ENCODE measurements around the gene SLC25A5. TPM values are rescaled to one million over a fixed set of nuclear protein-coding genes. Genes with fewer than 3 reads are reported as not detected.

Gene SLC25A5
- polyA plus RNA-seq, 1 of the 3 experiments (the other 2 are of a cell fraction): 387 TPM

DNA sequence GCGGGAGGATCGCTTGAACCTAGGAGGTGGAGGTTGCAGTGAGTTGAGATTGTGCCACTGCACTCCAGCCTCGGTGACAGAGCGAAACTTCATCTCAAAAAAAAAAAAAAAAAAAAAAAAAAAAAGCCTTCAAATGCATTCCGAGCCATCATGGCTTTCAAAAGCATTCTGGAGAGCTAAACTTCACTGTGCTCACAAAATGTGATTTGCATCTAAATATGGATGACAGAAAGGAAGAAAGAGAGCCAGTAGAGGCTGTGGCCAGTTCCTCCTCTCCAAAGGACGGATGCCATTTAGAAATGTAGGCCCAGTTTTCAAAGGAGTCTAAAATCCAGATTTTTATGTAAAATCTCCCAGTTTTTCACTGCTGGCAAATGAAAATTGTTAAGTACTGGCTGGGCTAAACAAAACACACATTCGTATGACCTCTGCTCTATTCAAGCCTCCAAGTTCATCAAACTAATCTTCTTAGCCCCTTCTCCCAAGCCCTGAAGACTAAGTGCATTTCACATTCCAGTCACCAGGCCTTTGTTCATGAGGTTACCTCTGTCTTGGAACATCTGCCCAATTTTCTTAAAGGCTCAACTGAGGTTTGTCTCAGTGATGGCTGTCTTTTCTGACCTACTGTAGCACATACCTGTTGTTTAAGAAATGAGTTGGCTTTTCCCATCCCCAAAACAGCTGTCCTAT lies 47.1 kb upstream of the SLC25A5 start:
- H3K4me1 ChIP-seq (ENCODE audit: control insufficient read depth in 1 of 2, insufficient read depth in 2 of 2, low read depth in 1 of 2, low read length in 1 of 2): no peaks in the 10 kb centered on the region
- no peak overlapping the region for H3K4me2 ChIP-seq
- no peaks in the 10 kb centered on the region for H3K9me3 ChIP-seq
- no peak for DNase-seq
- no peak overlapping the region for H3K27ac ChIP-seq (ENCODE audit: low read depth in 2 of 2, low read length in 1 of 2)
- no peaks in the 10 kb centered on the region for H3K79me2 ChIP-seq (ENCODE audit: insufficient read depth)
- CTCF ChIA-PET: no interaction called here
- H3K4me3 ChIP-seq (ENCODE audit: low read depth in 2 of 2, low read length in 1 of 2): no peak overlapping the region
- no peaks in the 10 kb centered on the region for H3K9me2 ChIP-seq
- POLR2A ChIA-PET: no interaction called here
- no peaks in the 10 kb centered on the region for H3F3A ChIP-seq (replicated peaks; ENCODE audit: insufficient read depth)
- no peaks in the 10 kb centered on the region for H3K36me3 ChIP-seq (replicated peaks in 1 of 2; ENCODE audit: control insufficient read depth in 1 of 2, insufficient read depth in 2 of 2, low read length in 1 of 2)
- no peak overlapping the region for H3K9ac ChIP-seq
- no peak for TF ChIP-seq RCOR1 (IDR thresholded peaks at IDR 0.05; ENCODE audit: low read length)
- TF ChIP-seq, protein P1, sequence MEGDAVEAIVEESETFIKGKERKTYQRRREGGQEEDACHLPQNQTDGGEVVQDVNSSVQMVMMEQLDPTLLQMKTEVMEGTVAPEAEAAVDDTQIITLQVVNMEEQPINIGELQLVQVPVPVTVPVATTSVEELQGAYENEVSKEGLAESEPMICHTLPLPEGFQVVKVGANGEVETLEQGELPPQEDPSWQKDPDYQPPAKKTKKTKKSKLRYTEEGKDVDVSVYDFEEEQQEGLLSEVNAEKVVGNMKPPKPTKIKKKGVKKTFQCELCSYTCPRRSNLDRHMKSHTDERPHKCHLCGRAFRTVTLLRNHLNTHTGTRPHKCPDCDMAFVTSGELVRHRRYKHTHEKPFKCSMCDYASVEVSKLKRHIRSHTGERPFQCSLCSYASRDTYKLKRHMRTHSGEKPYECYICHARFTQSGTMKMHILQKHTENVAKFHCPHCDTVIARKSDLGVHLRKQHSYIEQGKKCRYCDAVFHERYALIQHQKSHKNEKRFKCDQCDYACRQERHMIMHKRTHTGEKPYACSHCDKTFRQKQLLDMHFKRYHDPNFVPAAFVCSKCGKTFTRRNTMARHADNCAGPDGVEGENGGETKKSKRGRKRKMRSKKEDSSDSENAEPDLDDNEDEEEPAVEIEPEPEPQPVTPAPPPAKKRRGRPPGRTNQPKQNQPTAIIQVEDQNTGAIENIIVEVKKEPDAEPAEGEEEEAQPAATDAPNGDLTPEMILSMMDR (IDR thresholded peaks at IDR 0.05): no peak
- no peak for TF ChIP-seq ELF1 (IDR thresholded peaks at IDR 0.05)
- no peak for TF ChIP-seq EZH2phosphoT487 (IDR thresholded peaks at IDR 0.05; ENCODE audit: borderline replicate concordance, low read depth)
- no peak for TF ChIP-seq GATA2 (CRISPR knock-in tag; IDR thresholded peaks at IDR 0.05)
- TF ChIP-seq FOXM1 (IDR thresholded peaks at IDR 0.05; ENCODE audit: low read depth): no peak
- no peak for TF ChIP-seq MEF2A (IDR thresholded peaks at IDR 0.05; ENCODE audit: borderline replicate concordance, low read depth)
- TF ChIP-seq, protein P2, sequence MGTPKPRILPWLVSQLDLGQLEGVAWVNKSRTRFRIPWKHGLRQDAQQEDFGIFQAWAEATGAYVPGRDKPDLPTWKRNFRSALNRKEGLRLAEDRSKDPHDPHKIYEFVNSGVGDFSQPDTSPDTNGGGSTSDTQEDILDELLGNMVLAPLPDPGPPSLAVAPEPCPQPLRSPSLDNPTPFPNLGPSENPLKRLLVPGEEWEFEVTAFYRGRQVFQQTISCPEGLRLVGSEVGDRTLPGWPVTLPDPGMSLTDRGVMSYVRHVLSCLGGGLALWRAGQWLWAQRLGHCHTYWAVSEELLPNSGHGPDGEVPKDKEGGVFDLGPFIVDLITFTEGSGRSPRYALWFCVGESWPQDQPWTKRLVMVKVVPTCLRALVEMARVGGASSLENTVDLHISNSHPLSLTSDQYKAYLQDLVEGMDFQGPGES (IDR thresholded peaks at IDR 0.05; ENCODE audit: low read depth, low read length): no peak
- no peak for TF ChIP-seq GABPA (IDR thresholded peaks at IDR 0.05; ENCODE audit: low read depth)
- TF ChIP-seq RFX5 (IDR thresholded peaks at IDR 0.05; ENCODE audit: low read length): no peak
- TF ChIP-seq, protein P3, sequence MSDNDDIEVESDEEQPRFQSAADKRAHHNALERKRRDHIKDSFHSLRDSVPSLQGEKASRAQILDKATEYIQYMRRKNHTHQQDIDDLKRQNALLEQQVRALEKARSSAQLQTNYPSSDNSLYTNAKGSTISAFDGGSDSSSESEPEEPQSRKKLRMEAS (IDR thresholded peaks at IDR 0.05; ENCODE audit: low read depth): no peak
- TF ChIP-seq NFIC (IDR thresholded peaks at IDR 0.05; ENCODE audit: borderline replicate concordance): no peak
- TF ChIP-seq SIN3A (IDR thresholded peaks at IDR 0.05; ENCODE audit: borderline replicate concordance, low read depth, low read length): no peak
- TF ChIP-seq EP300 (IDR thresholded peaks at IDR 0.05; ENCODE audit: borderline replicate concordance in 1 of 2, low read depth in 1 of 2, low read length in 1 of 2): no peak
- no peak for TF ChIP-seq MXI1 (IDR thresholded peaks at IDR 0.05; ENCODE audit: low read depth, low read length)
- no peak for TF ChIP-seq REST (IDR thresholded peaks at IDR 0.05; ENCODE audit: low read depth, low read length)
- TF ChIP-seq TCF12 (IDR thresholded peaks at IDR 0.05): no peak
- TF ChIP-seq, protein P4, sequence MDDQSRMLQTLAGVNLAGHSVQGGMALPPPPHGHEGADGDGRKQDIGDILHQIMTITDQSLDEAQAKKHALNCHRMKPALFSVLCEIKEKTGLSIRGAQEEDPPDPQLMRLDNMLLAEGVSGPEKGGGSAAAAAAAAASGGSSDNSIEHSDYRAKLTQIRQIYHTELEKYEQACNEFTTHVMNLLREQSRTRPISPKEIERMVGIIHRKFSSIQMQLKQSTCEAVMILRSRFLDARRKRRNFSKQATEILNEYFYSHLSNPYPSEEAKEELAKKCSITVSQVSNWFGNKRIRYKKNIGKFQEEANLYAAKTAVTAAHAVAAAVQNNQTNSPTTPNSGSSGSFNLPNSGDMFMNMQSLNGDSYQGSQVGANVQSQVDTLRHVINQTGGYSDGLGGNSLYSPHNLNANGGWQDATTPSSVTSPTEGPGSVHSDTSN (IDR thresholded peaks at IDR 0.05): no peak
- TF ChIP-seq JUND (IDR thresholded peaks at IDR 0.05): no peak
- TF ChIP-seq FOXJ3 (CRISPR knock-in tag; IDR thresholded peaks at IDR 0.05): no peak
- 0 out of 2 replicates have a peak, but pooled peaks cover 4% of the 10 kb centered on the region for H3K27me3 ChIP-seq (ENCODE audit: insufficient read depth)
- no peaks in the 10 kb centered on the region for H4K20me1 ChIP-seq (ENCODE audit: insufficient read depth)
- 44% methylated on average over 7 of the region's 7 CpGs for WGBS (ENCODE audit: low lambda C conversion rate)
- no peak overlapping the region for H2AFZ ChIP-seq (ENCODE audit: low read depth)

Data from SK-N-SH (cell line).